ENCODE results near the gene ADAMTS19. TPM values are rescaled to one million over a fixed set of nuclear protein-coding genes. Genes with fewer than 3 reads are reported as not detected.

ADAMTS19 gene
- total and polyA plus RNA-seq, 9 of the 15 experiments (the other 6 are each of a cell fraction or from before 2014, with no cell fraction given), result not detected

DNA sequence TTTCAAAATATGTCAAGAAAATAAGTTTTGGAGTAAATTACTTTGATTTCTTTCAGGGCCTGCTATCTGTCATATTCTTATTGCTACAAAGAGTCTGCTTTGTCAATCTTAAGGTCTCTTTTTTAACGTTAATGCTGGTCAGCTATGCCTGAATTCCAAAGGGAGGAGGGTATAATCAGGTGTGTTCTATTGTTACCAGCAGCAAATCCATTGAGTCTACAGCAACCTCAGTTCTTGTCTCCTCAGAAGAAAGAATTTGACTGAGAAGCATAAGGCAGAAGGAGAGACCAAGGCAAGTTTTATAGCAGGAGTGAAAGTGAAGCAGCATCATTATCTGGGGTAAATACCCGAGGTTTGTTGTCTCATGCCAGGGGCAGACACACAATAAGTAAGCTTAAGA, 264.1 kb downstream of the ADAMTS19 start (continued):
- TF ChIP-seq, protein P1, sequence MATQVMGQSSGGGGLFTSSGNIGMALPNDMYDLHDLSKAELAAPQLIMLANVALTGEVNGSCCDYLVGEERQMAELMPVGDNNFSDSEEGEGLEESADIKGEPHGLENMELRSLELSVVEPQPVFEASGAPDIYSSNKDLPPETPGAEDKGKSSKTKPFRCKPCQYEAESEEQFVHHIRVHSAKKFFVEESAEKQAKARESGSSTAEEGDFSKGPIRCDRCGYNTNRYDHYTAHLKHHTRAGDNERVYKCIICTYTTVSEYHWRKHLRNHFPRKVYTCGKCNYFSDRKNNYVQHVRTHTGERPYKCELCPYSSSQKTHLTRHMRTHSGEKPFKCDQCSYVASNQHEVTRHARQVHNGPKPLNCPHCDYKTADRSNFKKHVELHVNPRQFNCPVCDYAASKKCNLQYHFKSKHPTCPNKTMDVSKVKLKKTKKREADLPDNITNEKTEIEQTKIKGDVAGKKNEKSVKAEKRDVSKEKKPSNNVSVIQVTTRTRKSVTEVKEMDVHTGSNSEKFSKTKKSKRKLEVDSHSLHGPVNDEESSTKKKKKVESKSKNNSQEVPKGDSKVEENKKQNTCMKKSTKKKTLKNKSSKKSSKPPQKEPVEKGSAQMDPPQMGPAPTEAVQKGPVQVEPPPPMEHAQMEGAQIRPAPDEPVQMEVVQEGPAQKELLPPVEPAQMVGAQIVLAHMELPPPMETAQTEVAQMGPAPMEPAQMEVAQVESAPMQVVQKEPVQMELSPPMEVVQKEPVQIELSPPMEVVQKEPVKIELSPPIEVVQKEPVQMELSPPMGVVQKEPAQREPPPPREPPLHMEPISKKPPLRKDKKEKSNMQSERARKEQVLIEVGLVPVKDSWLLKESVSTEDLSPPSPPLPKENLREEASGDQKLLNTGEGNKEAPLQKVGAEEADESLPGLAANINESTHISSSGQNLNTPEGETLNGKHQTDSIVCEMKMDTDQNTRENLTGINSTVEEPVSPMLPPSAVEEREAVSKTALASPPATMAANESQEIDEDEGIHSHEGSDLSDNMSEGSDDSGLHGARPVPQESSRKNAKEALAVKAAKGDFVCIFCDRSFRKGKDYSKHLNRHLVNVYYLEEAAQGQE (IDR thresholded peaks at IDR 0.05; ENCODE audit: borderline replicate concordance), result no peak
- TF ChIP-seq, protein P1 (CRISPR knock-in tag; IDR thresholded peaks at IDR 0.05; ENCODE audit: low read depth), result no peak
- TF ChIP-seq ZNF586 (CRISPR knock-in tag; conservative IDR thresholded peaks at IDR 0.05) (no peak), HNRNPH1 (optimal IDR thresholded peaks at IDR 0.05; ENCODE audit: low read depth, low read length) (no peak), NR4A1 (CRISPR knock-in tag; IDR thresholded peaks at IDR 0.05) (no peak), NR4A1 (tag; IDR thresholded peaks at IDR 0.05) (no peak)

Measured in K562 (cell line).